Kidney epithelial cell (primary cell): ENCODE data around the gene MEF2A. TPM values are rescaled to one million over a fixed set of nuclear protein-coding genes. Genes with fewer than 3 reads are reported as not detected.

Source experiments
- DNase-seq: peaks from one replicate; pipeline ENCODE4 v3.0.0-alpha.2; 2010; ENCODE audit warnings: low read depth
- H3K27me3 ChIP-seq: 2 replicates; pipeline ENCODE4 v1.6.0; 2011; ENCODE audit warnings: low read length; ENCODE audit not compliant: control insufficient read depth, insufficient read depth
- H3K36me3 ChIP-seq: 2 replicates; pipeline ENCODE4 v1.5.1; 2011; ENCODE audit warnings: low read length; ENCODE audit not compliant: control insufficient read depth, insufficient read depth
- H3K4me3 ChIP-seq: 2 replicates; pipeline ENCODE4 v1.5.1; 2011; ENCODE audit warnings: low read depth, mild to moderate bottlenecking, control low read depth, low read length
- total RNA-seq: library from RNA; depleted of rRNA; stranded (reverse); fragments of >200 nt; gene quantifications from 2 replicates; pipeline ENCODE4 v1.2.3, GENCODE V29; 2015
- TF ChIP-seq, protein P1 (sequence below): IDR thresholded peaks from 2 replicates; pipeline ENCODE4 v1.5.1; 2011; ENCODE audit warnings: mild to moderate bottlenecking, moderate library complexity, low read length, control low read depth, inconsistent platforms; ENCODE audit not compliant: insufficient read depth, poor library complexity, severe bottlenecking

The MEF2A gene
- total RNA-seq, 1 donor from 2014 or later, result 55.4 TPM

DNA sequence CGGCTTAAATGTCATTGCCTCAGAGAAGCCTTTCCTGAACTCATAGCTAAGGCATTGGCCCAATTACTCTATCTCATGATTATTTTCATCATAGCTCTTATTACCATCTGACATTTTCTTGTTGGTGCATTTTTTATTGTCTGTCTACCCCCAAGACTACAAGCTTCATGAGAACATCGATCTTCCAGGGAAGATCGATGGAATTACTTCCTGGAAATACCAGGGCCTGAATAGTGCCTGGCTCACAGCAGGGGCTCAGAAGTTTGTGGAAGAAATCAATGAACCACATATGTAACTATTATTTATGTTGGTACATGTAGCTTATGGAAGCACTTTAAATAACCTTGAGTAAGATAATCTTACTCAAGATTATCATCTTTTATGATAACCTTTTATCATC lies 7.7 kb upstream of the MEF2A start:
- H3K27me3 ChIP-seq, result no peaks in the 10 kb centered on the region
- TF ChIP-seq, protein P1, sequence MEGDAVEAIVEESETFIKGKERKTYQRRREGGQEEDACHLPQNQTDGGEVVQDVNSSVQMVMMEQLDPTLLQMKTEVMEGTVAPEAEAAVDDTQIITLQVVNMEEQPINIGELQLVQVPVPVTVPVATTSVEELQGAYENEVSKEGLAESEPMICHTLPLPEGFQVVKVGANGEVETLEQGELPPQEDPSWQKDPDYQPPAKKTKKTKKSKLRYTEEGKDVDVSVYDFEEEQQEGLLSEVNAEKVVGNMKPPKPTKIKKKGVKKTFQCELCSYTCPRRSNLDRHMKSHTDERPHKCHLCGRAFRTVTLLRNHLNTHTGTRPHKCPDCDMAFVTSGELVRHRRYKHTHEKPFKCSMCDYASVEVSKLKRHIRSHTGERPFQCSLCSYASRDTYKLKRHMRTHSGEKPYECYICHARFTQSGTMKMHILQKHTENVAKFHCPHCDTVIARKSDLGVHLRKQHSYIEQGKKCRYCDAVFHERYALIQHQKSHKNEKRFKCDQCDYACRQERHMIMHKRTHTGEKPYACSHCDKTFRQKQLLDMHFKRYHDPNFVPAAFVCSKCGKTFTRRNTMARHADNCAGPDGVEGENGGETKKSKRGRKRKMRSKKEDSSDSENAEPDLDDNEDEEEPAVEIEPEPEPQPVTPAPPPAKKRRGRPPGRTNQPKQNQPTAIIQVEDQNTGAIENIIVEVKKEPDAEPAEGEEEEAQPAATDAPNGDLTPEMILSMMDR, result no peak
- no peak for DNase-seq
- no peaks in the 10 kb centered on the region for H3K36me3 ChIP-seq
- no peak overlapping the region for H3K4me3 ChIP-seq

- no peaks in the 10 kb centered on the region for H3K27me3 ChIP-seq
- no peak for DNase-seq
- TF ChIP-seq, protein P1, result no peak
These were observed 7.2 kb upstream of the MEF2A start for GRCh38 chr15:99558571-99558970.

DNA sequence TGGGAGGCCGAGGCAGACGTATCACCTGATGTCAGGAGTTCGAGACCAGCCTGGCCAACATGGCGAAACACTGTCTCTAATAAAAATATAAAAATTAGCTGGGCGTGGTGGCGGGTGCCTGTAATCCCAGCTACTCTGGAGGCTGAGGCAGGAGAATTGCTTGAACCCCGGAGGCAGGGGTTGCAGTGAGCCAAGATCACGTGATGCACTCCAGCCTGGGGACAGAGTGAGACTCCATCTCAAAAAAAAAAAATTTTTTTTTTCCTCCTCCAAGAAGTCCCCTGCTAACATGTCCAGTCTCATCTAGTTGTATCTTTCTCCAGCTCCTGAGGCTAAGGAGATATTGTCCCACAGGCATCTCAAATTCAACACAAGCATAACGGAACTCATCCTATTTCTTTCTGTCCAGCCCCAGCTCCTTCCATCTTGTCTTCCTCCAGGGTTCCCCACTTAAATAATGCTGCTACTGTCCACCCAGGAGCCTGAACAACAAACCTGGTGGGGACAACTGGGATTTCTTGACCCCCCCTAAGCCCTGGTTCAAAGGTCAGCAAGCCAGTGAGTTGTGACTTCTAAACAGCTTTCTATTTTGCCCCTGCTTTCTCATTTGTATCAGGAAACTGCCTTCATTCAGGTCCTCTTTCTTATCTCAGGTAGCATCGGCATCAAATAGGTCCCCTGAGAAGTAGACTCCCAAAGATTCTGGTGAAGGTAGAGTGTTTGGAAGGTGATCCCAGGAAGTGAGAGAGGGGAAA lies 4.1 kb upstream of the MEF2A start:
- TF ChIP-seq, protein P1, result no peak
- no peak for DNase-seq
- Histone ChIP-seq H3K36me3 (no peaks in the 10 kb centered on the region), H3K4me3 (no peak overlapping the region), H3K27me3 (no peaks in the 10 kb centered on the region)

More at GRCh38 chr15:99558571-99558970, 7.2 kb upstream of the MEF2A start:
- Histone ChIP-seq H3K36me3 (no peaks in the 10 kb centered on the region), H3K4me3 (no peak overlapping the region)

- Histone ChIP-seq H3K27me3 (no peaks in the 10 kb centered on the region), H3K36me3 (no peaks in the 10 kb centered on the region), H3K4me3 (no peak overlapping the region)
- TF ChIP-seq, protein P1, result no peak
- DNase-seq, result no peak
These were observed 3.5 kb upstream of the MEF2A start for GRCh38 chr15:99562238-99562637.

GRCh38 chr15:99564221-99565048 lies 1.3 kb upstream of the MEF2A start:
- peak overlapping the region; percentile 91 for H3K4me3 ChIP-seq
- no peaks in the 10 kb centered on the region for H3K27me3 ChIP-seq
- no peak for DNase-seq
- TF ChIP-seq, protein P1, result no peak
- H3K36me3 ChIP-seq, result no peaks in the 10 kb centered on the region

DNA sequence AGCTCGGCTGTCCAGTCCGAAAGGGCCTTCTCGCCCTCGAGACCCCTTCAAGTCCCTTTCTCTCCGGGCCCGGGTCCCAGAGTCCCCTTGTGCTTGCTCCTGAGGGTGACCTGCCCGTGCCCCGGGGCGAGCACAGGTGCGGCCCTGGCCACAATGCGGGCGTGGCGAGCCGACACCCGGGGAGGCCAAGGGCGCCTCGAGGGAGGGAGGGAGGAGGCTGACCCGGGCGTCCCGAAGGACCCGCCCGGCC lies 810 bp upstream of the MEF2A start:
- TF ChIP-seq, protein P1, result no peak
- Histone ChIP-seq H3K27me3 (no peaks in the 10 kb centered on the region), H3K4me3 (peak overlapping the region; percentile 91)

More for the DNA sequence above, 810 bp upstream of the MEF2A start:
- H3K36me3 ChIP-seq, result no peaks in the 10 kb centered on the region
- no peak for DNase-seq
